Measurements from ENCODE around the gene CIDEC.

DNA sequence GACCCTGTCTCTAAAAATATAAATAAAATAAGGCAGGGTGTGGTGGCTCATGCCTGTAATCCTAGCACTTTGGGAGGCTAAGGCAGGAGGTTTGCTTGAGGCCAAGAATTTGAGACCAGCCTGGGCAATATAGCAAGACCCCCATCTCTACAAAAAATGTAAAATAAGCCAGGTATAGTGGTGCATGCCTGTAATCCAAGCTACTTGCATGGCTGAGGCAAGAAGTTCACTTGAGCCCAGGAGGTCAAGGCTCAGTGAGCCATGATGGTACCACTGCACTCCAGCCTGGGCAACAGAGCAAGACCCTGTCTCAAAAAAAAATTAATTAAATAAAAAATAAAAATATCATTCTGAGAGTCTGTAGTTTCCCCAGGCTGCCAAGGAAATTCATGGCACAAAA, 6.3 kb upstream of the CIDEC start:
- TF ChIP-seq, protein P1, sequence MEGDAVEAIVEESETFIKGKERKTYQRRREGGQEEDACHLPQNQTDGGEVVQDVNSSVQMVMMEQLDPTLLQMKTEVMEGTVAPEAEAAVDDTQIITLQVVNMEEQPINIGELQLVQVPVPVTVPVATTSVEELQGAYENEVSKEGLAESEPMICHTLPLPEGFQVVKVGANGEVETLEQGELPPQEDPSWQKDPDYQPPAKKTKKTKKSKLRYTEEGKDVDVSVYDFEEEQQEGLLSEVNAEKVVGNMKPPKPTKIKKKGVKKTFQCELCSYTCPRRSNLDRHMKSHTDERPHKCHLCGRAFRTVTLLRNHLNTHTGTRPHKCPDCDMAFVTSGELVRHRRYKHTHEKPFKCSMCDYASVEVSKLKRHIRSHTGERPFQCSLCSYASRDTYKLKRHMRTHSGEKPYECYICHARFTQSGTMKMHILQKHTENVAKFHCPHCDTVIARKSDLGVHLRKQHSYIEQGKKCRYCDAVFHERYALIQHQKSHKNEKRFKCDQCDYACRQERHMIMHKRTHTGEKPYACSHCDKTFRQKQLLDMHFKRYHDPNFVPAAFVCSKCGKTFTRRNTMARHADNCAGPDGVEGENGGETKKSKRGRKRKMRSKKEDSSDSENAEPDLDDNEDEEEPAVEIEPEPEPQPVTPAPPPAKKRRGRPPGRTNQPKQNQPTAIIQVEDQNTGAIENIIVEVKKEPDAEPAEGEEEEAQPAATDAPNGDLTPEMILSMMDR (IDR thresholded peaks at IDR 0.05), result no peak
- no peak for TF ChIP-seq POLR2AphosphoS5 (IDR thresholded peaks at IDR 0.05)
